ENCODE measurements around the gene CCDC90B.

The CCDC90B gene

DNA sequence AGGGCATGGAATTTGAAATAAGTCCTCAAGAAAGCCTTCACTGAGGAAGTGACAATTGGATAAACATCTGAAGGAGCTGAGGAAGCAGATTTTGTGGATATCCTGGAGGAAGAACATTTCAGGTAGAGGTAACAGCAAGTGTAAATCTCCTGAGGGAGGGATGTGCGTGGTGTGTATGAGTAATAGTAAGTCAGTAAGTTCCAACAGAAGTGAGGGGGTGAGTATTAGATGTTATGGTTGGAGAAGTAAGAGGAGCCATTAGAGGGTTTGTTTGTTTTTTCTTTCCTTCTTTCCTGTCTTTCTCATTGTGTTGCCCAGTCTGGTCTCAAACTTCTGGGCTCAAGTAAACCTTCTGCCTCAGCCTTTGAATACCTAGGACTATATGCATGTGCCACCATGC is 63.7 kb downstream of the CCDC90B start:
- DNase-seq: no peak

DNA sequence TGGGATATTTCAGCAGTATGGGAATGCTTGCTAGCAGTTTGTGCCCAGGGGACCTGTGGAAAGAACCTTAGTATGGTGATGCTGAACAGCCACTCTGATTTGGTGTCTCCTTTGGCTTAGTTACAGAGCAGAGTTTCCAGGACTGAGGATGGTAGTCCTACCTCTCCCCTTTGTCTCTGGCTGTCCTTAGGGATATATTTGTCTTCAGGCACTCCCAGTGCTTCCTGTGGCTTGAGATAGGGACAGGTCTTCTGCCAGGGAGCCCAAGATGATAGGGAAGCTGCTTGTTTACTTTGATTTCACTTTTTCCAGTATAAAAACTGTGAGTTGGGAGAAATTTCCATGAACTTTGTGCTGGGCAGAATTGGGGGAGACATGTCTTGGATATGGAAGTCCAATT is 64.5 kb downstream of the CCDC90B start:
- no peak for DNase-seq

DNA sequence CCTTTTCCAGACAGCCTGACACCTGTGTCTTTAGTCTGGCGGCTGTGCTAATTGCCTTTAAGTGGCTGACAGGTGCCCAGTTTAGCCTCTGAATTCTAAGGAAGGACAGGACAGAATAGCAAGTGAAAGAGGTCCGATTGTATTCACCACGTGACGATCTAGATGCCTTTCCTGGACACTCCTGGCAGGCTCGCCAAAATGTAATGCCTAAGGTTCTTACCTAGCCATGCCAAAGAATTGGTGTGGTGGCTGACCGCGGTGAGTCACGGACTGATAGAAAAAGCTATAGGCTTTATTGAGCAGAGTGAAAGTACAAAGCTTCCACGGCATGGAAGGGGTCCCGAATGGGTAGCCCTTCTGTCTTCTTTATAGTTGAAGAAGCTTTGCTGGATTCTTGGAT is 65.9 kb downstream of the CCDC90B start:
- no peak for DNase-seq

DNA sequence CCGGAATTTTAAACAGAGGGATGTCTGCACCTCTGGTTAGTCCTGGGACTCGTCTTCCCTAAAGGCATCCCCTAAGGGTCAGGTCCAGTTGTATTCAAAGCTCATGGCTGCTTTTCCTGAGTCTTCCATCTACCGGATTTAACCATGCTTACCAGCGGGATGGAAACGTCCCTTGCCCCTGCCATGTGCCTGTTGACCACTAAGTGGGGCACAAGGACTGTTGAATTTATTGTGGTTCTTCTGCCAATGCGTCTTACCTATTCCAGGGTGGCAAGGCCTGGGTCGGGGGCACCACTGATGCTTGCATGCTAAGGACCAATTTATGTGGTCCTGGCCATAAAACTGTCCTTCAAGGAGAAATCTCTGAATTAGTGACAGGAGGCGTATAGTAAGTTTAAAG is 67.1 kb downstream of the CCDC90B start:
- no peak for DNase-seq
